Mesendoderm (in vitro differentiated cells): ENCODE results near the gene GNG13.

Source experiments
- DNase-seq: peaks from one replicate; pipeline ENCODE4 v3.0.0; 2013
- H2AK5ac ChIP-seq: 2 replicates; pipeline ENCODE4 v1.6.1; 2013; ENCODE audit warnings: low read length, inconsistent platforms
- H2BK120ac ChIP-seq: 2 replicates; pipeline ENCODE4 v1.6.1; 2013; ENCODE audit warnings: low read depth, mild to moderate bottlenecking, low read length, moderate library complexity, mixed read lengths
- H2BK15ac ChIP-seq: replicated peaks from 2 replicates; pipeline ENCODE4 v1.6.1; 2013; ENCODE audit warnings: low read depth, mild to moderate bottlenecking, moderate library complexity
- H2BK5ac ChIP-seq: 2 replicates; pipeline ENCODE4 v1.6.1; 2013; ENCODE audit warnings: low read length, inconsistent platforms
- H3K18ac ChIP-seq: 2 replicates; pipeline ENCODE4 v1.6.1; 2013; ENCODE audit warnings: mild to moderate bottlenecking, low read length, mixed read lengths
- H3K23ac ChIP-seq: one replicate; pipeline ENCODE4 v1.6.1; 2013; ENCODE audit warnings: low read length
- H3K27ac ChIP-seq: 2 replicates; pipeline ENCODE4 v1.5.1; 2013; ENCODE audit warnings: low read depth, mild to moderate bottlenecking, inconsistent platforms, low read length, moderate library complexity
- H3K27me3 ChIP-seq: 2 replicates; pipeline ENCODE4 v1.6.1; 2013; ENCODE audit warnings: low read length, control low read depth, mild to moderate bottlenecking, inconsistent platforms; ENCODE audit not compliant: insufficient read depth, poor library complexity
- H3K36me3 ChIP-seq: 2 replicates; pipeline ENCODE4 v1.6.1; 2013; ENCODE audit warnings: low read length, inconsistent platforms; ENCODE audit not compliant: control insufficient read depth, insufficient read depth
- H3K4ac ChIP-seq: one replicate; pipeline ENCODE4 v1.6.1; 2013; ENCODE audit warnings: low read depth, mild to moderate bottlenecking, low read length, moderate library complexity
- H3K4me1 ChIP-seq: 2 replicates; pipeline ENCODE4 v1.6.1; 2013; ENCODE audit warnings: low read depth, low read length, inconsistent platforms; ENCODE audit not compliant: control insufficient read depth
- H3K4me2 ChIP-seq: 2 replicates; pipeline ENCODE4 v1.6.1; 2013; ENCODE audit warnings: low read length
- H3K4me3 ChIP-seq: 2 replicates; pipeline ENCODE4 v1.5.1; 2013; ENCODE audit warnings: mild to moderate bottlenecking, low read length
- H3K56ac ChIP-seq: one replicate; pipeline ENCODE4 v1.6.1; 2013; ENCODE audit warnings: low read length
- H3K79me1 ChIP-seq: 2 replicates; pipeline ENCODE4 v1.6.1; 2013; ENCODE audit warnings: low read length, inconsistent platforms
- H3K79me2 ChIP-seq: 2 replicates; pipeline ENCODE4 v1.6.1; 2013; ENCODE audit warnings: mild to moderate bottlenecking, low read length; ENCODE audit not compliant: control insufficient read depth, insufficient read depth
- H3K9ac ChIP-seq: 2 replicates; pipeline ENCODE4 v1.6.1; 2013; ENCODE audit warnings: low read length, inconsistent platforms
- H4K5ac ChIP-seq: one replicate; pipeline ENCODE4 v1.6.1; 2013; ENCODE audit warnings: low read length
- H4K8ac ChIP-seq: one replicate; pipeline ENCODE4 v1.6.1; 2013; ENCODE audit warnings: low read depth, mild to moderate bottlenecking, control low read depth, low read length, moderate library complexity
- WGBS: extraction: QIAGEN DNeasy Blood & Tissue Kit; methylation state at CpG from one replicate; pipeline ENCODE4 v1.1.7; 2013; ENCODE audit warnings: low lambda C conversion rate, missing lambda C conversion rate; ENCODE audit not compliant: insufficient coverage; ENCODE audit errors: extremely low coverage; 5-methylcytosine and 5-hydroxymethylcytosine counted together

Gene GNG13

DNA sequence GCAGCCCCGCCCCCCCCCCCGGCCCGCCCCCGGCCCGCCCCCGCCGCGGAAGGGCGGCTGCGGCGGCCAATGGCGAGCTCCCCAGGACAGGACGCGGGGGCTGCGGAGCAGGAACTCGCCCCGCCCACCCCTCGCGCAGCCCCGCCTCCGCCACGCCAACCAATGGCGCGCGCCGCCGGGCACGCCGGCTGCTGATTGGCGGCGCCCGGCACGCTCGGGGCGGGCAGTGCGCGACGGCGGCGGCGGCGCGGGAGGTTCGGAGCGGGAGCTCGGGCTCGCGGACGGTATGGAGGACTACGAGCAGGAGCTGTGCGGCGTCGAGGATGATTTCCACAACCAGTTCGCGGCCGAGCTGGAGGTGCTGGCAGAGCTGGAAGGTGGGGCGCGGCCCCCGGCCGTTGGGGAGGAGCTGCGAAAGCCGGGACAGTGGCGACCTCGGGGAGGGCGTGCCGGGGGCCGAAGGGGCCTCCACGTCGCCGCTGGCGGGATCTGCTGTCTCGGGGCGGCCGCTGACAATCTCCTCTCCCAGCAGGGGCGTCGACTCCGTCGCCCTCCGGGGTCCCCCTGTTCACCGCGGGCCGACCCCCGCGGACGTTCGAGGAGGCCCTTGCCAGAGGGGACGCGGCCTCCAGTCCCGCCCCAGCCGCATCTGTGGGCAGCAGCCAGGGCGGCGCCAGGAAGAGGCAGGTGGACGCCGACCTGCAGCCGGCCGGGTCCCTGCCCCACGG lies 12.0 kb downstream of the GNG13 start, which contains the start of gene CHTF18:
Gene CHTF18 (plus strand): TSS at position 222 of the 728 bp plus-strand sequence. CDS start 65 bp downstream, at position 287.
- H3K27ac ChIP-seq: no peak within 1 kb of the TSS

DNA sequence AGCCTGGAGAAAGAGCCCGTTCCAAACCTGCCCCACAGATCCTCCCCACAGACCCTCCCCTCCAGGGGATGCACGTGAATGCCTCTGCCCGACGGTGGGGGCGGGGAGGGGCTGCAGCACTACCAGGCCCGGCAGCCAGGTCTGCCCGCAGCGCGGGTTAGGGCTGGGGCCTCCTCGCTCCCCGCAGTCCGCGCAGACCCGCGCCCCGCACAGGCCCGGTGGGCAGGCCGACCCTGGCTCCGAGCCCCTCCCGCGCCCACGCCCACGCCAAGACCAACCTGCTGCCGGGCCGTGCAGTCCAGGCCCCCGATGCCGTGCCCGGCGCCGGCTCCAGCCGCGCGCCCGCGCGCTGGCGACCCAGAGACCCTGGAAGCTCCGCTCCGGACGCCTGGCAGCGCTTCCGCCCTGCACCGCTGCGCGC lies 12.5 kb downstream of the GNG13 start, which contains the start of gene RPUSD1:
Gene RPUSD1 (minus strand): TSS at position 404 of the 421 bp plus-strand sequence. CDS start 644 bp downstream, outside the sequence.
- Histone ChIP-seq H3K56ac (peak within 1 kb of the TSS; percentile 98), H3K18ac (no peak within 1 kb of the TSS), H4K8ac (no peak within 1 kb of the TSS), H2AK5ac (no peak within 1 kb of the TSS), H3K36me3 (peaks cover 7% of the 10 kb centered on the region), H3K79me1 (peaks cover 12% of the 10 kb centered on the region), H2BK5ac (peak within 1 kb of the TSS; percentile 63), H3K4me2 (peak within 1 kb of the TSS; percentile 60), H2BK15ac (no peak within 1 kb of the TSS), H3K4me1 (no peaks in the 10 kb centered on the region), H3K4ac (no peak within 1 kb of the TSS), H3K4me3 (peak within 1 kb of the TSS; percentile 93), H2BK120ac (no peak within 1 kb of the TSS), H4K5ac (no peak within 1 kb of the TSS), H3K79me2 (peaks cover 13% of the 10 kb centered on the region), H3K9ac (peak within 1 kb of the TSS; percentile 97), H3K27ac (no peak within 1 kb of the TSS), H3K23ac (no peak within 1 kb of the TSS), H3K27me3 (no peaks in the 10 kb centered on the region)
- WGBS: no CpG with 5 or more reads among the region's 45 CpGs
- DNase-seq: peak; percentile 58

More for the DNA sequence above, 12.0 kb downstream of the GNG13 start, which contains the start of gene CHTF18:
- H2BK15ac ChIP-seq: no peak within 1 kb of the TSS
- no peak within 1 kb of the TSS for H3K4ac ChIP-seq
- no peak within 1 kb of the TSS for H3K18ac ChIP-seq
- whole genome bisulfite sequencing: no CpG with 5 or more reads among the region's 97 CpGs
- H3K4me1 ChIP-seq: no peaks in the 10 kb centered on the region
- peaks cover 13% of the 10 kb centered on the region for H3K79me2 ChIP-seq
- no peaks in the 10 kb centered on the region for H3K27me3 ChIP-seq
- H2BK5ac ChIP-seq: peak within 1 kb of the TSS; percentile 63
- peak within 1 kb of the TSS; percentile 60 for H3K4me2 ChIP-seq
- peaks cover 9% of the 10 kb centered on the region for H3K36me3 ChIP-seq
- no peak within 1 kb of the TSS for H3K23ac ChIP-seq
- no peak within 1 kb of the TSS for H4K8ac ChIP-seq
- H3K4me3 ChIP-seq: peak within 1 kb of the TSS; percentile 93
- H2BK120ac ChIP-seq: no peak within 1 kb of the TSS
- peak within 1 kb of the TSS; percentile 97 for H3K9ac ChIP-seq
- H2AK5ac ChIP-seq: no peak within 1 kb of the TSS
- peak; percentile 95 for DNase-seq
- peak within 1 kb of the TSS; percentile 98 for H3K56ac ChIP-seq
- no peak within 1 kb of the TSS for H4K5ac ChIP-seq
- H3K79me1 ChIP-seq: peaks cover 12% of the 10 kb centered on the region

DNA sequence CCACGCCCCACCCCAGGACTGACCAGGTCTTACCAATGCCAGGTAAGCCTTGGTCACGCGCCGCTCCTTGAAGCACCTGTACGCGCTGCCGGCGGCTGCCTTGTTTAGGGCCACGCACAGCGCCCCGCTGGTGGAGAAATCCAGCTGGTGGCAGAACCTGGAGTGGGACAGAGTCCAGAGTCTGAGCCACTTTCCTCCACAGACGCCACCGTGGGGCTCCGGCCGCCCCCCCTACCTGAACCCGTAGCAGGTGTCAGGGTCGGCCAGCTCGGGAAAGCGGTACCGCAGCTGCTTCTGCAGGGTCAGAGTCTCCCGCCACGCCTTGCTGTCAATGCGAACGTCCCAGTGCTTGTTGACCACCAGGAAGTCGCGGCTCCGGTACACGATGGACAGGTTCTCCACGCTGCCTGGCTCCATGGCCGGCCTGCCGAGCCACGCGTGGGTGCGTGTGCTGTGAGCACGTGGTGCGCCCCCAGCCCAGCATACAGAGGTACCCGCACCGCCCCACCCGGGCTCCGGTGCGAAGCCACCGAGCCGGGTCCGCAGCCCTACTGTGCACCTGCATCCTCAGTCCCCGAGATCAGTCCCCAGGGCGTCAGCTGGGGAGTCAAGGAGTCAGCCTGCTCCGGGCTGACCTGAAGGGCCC lies 13.1 kb downstream of the GNG13 start:
- Histone ChIP-seq H2AK5ac (no peak overlapping the region), H4K8ac (no peak overlapping the region), H4K5ac (no peak overlapping the region), H3K9ac (peak overlapping the region; percentile 90), H3K56ac (peak overlapping the region; percentile 92), H3K4me1 (no peaks in the 10 kb centered on the region), H3K36me3 (peaks cover 6% of the 10 kb centered on the region), H2BK15ac (no peak overlapping the region), H3K4ac (no peak overlapping the region), H3K4me3 (peak overlapping the region; percentile 76), H3K27ac (no peak overlapping the region), H2BK120ac (no peak overlapping the region), H3K23ac (no peak overlapping the region), H3K27me3 (no peaks in the 10 kb centered on the region), H3K79me2 (peaks cover 13% of the 10 kb centered on the region), H2BK5ac (no peak overlapping the region), H3K18ac (no peak overlapping the region), H3K79me1 (peaks cover 12% of the 10 kb centered on the region), H3K4me2 (peak overlapping the region; percentile 60)
- no peak for DNase-seq
- no CpG with 5 or more reads among the region's 47 CpGs for WGBS

DNA sequence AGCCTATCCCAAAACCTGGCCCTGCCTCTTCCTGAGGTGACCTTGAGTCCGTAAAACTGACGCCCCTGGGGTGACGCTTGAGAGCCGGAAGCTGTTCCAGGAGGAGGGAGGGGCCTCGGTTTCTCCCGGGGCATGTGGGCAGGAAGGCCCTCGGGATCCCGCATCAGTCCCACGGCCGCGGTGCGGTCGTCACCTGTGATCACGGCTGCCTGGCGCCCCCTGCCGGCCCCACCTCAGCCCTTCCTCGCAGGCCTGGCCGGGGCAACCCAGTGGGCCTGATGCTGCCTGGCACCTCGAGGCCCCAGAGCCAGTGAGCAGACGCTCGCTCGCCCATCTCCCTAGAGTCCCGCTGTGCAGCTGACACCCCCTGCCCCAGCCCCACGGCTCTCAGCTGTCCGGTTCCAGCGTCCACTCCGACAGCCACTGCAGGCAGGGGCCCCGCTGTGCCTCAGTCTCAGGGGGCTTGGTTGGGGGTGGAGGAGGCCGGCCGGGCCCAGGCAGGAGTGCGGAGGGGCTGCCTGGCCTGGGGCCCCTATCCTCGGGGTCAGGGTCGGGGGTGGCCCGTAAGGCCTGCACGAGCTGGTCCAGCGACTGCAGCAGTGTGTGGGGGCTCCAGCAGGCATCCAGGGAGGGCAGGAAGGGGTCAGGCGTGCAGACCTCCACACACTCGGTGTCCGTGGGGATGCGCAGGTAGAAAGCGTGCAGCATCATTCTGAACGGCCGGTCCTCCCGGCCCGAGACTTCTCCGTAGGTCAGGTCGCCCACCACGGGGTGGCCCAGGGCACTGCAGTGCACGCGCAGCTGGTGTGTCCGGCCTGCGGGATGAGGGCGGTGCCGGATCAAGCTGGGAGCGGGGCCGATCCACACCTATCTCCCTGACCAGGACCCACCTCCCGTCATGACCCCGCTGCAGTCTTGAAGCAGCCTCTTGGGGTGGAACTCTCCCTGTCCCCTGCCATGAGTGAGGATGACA lies 14.7 kb downstream of the GNG13 start:
- Histone ChIP-seq H3K4me2 (no peak overlapping the region), H3K4ac (no peak overlapping the region), H3K79me2 (peaks cover 13% of the 10 kb centered on the region), H3K36me3 (peaks cover 4% of the 10 kb centered on the region), H3K23ac (no peak overlapping the region), H4K8ac (no peak overlapping the region), H2BK120ac (no peak overlapping the region), H2BK5ac (no peak overlapping the region), H3K4me3 (no peak overlapping the region), H3K56ac (peak overlapping the region; percentile 7), H2AK5ac (no peak overlapping the region), H2BK15ac (no peak overlapping the region), H3K79me1 (peaks cover 12% of the 10 kb centered on the region), H3K4me1 (no peaks in the 10 kb centered on the region), H3K27me3 (no peaks in the 10 kb centered on the region), H3K27ac (no peak overlapping the region), H4K5ac (no peak overlapping the region), H3K18ac (no peak overlapping the region), H3K9ac (no peak overlapping the region)
- DNase-seq: peak; percentile 74
- no CpG with 5 or more reads among the region's 58 CpGs for WGBS

DNA sequence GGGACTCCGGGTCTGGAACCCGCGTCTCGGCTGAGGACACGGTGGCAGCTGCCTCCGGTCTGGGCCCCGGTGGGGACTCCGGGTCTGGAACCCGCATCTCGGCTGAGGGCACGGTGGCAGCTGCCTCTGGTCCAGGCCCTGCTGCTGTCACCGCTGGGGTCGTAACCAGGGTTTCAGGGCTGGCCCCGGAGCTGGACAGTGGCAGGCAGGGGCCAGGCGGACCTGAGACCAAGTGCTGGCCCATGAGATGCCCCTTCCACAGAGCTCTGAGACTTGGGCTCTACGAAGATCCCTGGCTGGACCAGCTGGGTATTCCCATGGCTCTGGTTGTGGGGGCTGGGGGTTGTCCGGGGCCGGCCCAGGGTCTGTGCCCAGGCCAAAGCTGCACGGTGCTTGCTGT lies 16.1 kb downstream of the GNG13 start:
- no CpG with 5 or more reads among the region's 19 CpGs for WGBS
- no peak overlapping the region for H3K4me2 ChIP-seq
- no peak overlapping the region for H4K8ac ChIP-seq
- no peak overlapping the region for H4K5ac ChIP-seq
- H3K4me1 ChIP-seq: no peaks in the 10 kb centered on the region
- no peak overlapping the region for H3K23ac ChIP-seq
- H3K27ac ChIP-seq: no peak overlapping the region
- H3K27me3 ChIP-seq: no peaks in the 10 kb centered on the region
- H3K18ac ChIP-seq: no peak overlapping the region
- no peak overlapping the region for H3K4ac ChIP-seq
- no peak overlapping the region for H2BK5ac ChIP-seq
- no peak overlapping the region for H2AK5ac ChIP-seq
- peaks cover 2% of the 10 kb centered on the region for H3K36me3 ChIP-seq
- H3K56ac ChIP-seq: no peak overlapping the region
- H3K9ac ChIP-seq: no peak overlapping the region
- H2BK120ac ChIP-seq: no peak overlapping the region
- DNase-seq: no peak
- no peak overlapping the region for H3K4me3 ChIP-seq
- H2BK15ac ChIP-seq: no peak overlapping the region
- peaks cover 10% of the 10 kb centered on the region for H3K79me2 ChIP-seq
- peaks cover 8% of the 10 kb centered on the region for H3K79me1 ChIP-seq
